ENCODE results near the gene UMAD1. TPM values are rescaled to one million over a fixed set of nuclear protein-coding genes. Genes with fewer than 3 reads are reported as not detected.

UMAD1 gene
- total RNA-seq, 1 donor from 2014 or later, result 18.0 TPM

GRCh38 chr7:7884855-7885254 lies 244.3 kb downstream of the UMAD1 start:
- Histone ChIP-seq H3K36me3 (no peaks in the 10 kb centered on the region), H3K27ac (no peak overlapping the region), H3K27me3 (no peaks in the 10 kb centered on the region), H3K9me3 (no peaks in the 10 kb centered on the region), H3K4me3 (no peak overlapping the region), H3K4me1 (no peaks in the 10 kb centered on the region)
- no peak for TF ChIP-seq CTCF (IDR thresholded peaks at IDR 0.05)
- no peak for ATAC-seq
- no peak for DNase-seq
- intact Hi-C loops (cut with DNase I), result no loop called here

- Histone ChIP-seq H3K4me1 (no peaks in the 10 kb centered on the region), H3K27ac (no peak overlapping the region), H3K36me3 (no peaks in the 10 kb centered on the region), H3K9me3 (no peaks in the 10 kb centered on the region), H3K4me3 (no peak overlapping the region), H3K27me3 (no peaks in the 10 kb centered on the region)
- no peak for TF ChIP-seq CTCF (IDR thresholded peaks at IDR 0.05)
- ATAC-seq (no peak), DNase-seq (no peak)
- intact Hi-C loops (cut with DNase I), result no loop called here
Observed at GRCh38 chr7:7889791-7890568, 249.4 kb downstream of the UMAD1 start.

- DNase-seq (no peak), ATAC-seq (no peak)
- no peak for TF ChIP-seq CTCF (IDR thresholded peaks at IDR 0.05)
- Histone ChIP-seq H3K9me3 (no peaks in the 10 kb centered on the region), H3K27me3 (no peaks in the 10 kb centered on the region), H3K4me1 (no peaks in the 10 kb centered on the region), H3K36me3 (no peaks in the 10 kb centered on the region), H3K27ac (no peak overlapping the region), H3K4me3 (no peak overlapping the region)
- intact Hi-C loops (cut with DNase I), result no loop called here
Observed at GRCh38 chr7:7895004-7895650, 254.6 kb downstream of the UMAD1 start.

- TF ChIP-seq CTCF (IDR thresholded peaks at IDR 0.05), result no peak
- intact Hi-C loops (cut with DNase I), result no loop called here
- Histone ChIP-seq H3K4me3 (no peak overlapping the region), H3K27ac (no peak overlapping the region), H3K9me3 (no peaks in the 10 kb centered on the region), H3K4me1 (no peaks in the 10 kb centered on the region), H3K36me3 (no peaks in the 10 kb centered on the region), H3K27me3 (no peaks in the 10 kb centered on the region)
- DNase-seq (no peak), ATAC-seq (peak; percentile 38)
Observed at GRCh38 chr7:7895754-7896153, 255.2 kb downstream of the UMAD1 start.

- no peaks in the 10 kb centered on the region for H3K36me3 ChIP-seq
- H3K9me3 ChIP-seq, result no peaks in the 10 kb centered on the region
- ATAC-seq, result no peak
- no peak overlapping the region for H3K27ac ChIP-seq
- no peaks in the 10 kb centered on the region for H3K4me1 ChIP-seq
- intact Hi-C loops (cut with DNase I), result no loop called here
- H3K4me3 ChIP-seq, result no peak overlapping the region
- H3K27me3 ChIP-seq, result no peaks in the 10 kb centered on the region
- no peak for TF ChIP-seq CTCF (IDR thresholded peaks at IDR 0.05)
- DNase-seq, result no peak
Observed at GRCh38 chr7:7897509-7897908, 257.0 kb downstream of the UMAD1 start.

All from upper lobe of right lung (tissue), 1 donor.